ENCODE results near the gene STXBP5. TPM values are rescaled to one million over a fixed set of nuclear protein-coding genes. Genes with fewer than 3 reads are reported as not detected.
"Not testable (repeated sequence)": the region's sequence is repeated elsewhere in the genome, so short reads cannot be mapped to it uniquely, and the experiment has no call there.

The STXBP5 gene
- total RNA-seq, 4 donors from 2014 or later, result 20.8 to 34.4 (median 23.1) TPM

DNA sequence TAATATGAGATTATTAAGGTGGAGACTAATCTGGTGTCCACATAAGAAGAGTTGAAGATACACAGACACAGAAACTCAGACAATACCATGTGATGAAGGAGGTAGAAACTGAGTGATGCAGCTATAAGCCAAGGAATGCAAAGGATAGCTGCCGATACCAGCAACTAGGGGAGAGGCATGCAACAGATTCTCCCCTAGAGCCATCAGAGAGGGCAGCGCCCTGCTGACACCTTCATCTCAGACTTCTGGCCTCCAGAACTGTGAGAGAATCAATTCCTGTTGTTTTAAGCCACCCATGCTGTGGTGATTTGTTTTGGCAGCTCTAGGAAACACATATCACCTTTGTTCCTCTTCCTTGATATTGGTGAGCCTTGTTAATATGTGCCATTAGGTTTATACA is 41.5 kb downstream of the STXBP5 start:
- TF ChIP-seq, protein P1, sequence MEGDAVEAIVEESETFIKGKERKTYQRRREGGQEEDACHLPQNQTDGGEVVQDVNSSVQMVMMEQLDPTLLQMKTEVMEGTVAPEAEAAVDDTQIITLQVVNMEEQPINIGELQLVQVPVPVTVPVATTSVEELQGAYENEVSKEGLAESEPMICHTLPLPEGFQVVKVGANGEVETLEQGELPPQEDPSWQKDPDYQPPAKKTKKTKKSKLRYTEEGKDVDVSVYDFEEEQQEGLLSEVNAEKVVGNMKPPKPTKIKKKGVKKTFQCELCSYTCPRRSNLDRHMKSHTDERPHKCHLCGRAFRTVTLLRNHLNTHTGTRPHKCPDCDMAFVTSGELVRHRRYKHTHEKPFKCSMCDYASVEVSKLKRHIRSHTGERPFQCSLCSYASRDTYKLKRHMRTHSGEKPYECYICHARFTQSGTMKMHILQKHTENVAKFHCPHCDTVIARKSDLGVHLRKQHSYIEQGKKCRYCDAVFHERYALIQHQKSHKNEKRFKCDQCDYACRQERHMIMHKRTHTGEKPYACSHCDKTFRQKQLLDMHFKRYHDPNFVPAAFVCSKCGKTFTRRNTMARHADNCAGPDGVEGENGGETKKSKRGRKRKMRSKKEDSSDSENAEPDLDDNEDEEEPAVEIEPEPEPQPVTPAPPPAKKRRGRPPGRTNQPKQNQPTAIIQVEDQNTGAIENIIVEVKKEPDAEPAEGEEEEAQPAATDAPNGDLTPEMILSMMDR (IDR thresholded peaks at IDR 0.05), result no peak
- TF ChIP-seq POLR2AphosphoS5 (IDR thresholded peaks at IDR 0.05) (no peak), EP300 (IDR thresholded peaks at IDR 0.05) (no peak), POLR2A (IDR thresholded peaks at IDR 0.05) (no peak)
- no peak overlapping the region for H3K27ac ChIP-seq
- H3K27me3 ChIP-seq, result no peaks in the 10 kb centered on the region
- H3K4me1 ChIP-seq, result peaks cover 0 to 4% (median 0%) of the 10 kb centered on the region in 3 donors
- H3K36me3 ChIP-seq, result peaks cover 0 to 6% of the 10 kb centered on the region in 2 donors
- no peak overlapping the region for H3K4me3 ChIP-seq
- ATAC-seq, result no peak
- no peaks in the 10 kb centered on the region for H3K9me3 ChIP-seq
- WGBS, 2 donors (ENCODE audit: low coverage in 1 of 2), result 86 to 95% methylated on average over 2 of the region's 2 CpGs

DNA sequence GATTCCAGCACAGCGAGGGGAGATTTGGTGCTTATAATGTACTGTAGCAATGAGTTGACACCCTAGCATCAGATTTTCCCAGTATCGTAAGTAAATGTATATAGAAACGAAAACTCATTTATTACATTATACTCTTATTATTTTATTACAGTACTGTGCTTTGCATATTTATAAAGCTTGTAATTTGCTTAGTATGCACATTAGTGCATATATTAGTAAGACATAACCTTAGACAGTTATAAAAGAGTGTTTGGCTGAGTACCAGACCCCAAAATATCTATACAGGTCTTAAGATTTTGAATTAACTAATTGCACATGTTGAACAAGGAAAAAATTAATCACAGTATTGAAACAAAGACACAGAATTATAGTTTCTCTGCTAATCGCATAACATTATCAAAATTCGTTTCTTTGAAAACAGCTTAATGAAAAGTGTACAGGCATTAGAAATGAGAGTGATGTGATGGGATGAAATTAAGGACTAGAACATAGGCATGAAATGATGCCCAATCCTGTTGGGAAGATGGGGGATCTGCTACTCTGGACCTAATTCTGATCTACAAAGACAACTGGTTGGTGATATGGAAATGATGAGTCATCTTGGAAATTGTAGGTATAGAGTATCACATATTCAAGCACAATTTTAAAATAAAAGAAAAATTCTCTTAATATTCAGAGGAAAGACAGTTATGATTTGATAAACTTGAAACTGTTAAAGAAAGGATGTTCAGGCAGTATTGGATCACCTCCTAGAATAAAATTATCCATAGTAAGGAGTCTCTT is 42.8 kb downstream of the STXBP5 start:
- Histone ChIP-seq H3K36me3 (peaks cover 0 to 19% of the 10 kb centered on the region in 2 donors), H3K27me3 (no peaks in the 10 kb centered on the region), H3K4me3 (no peak overlapping the region), H3K4me1 (peaks cover 0 to 4% (median 0%) of the 10 kb centered on the region in 3 donors), H3K9me3 (no peaks in the 10 kb centered on the region), H3K27ac (no peak overlapping the region)
- WGBS, 2 donors (ENCODE audit: low coverage in 1 of 2), result 94 to 98% methylated on average over 5 of the region's 5 CpGs
- TF ChIP-seq POLR2AphosphoS5 (IDR thresholded peaks at IDR 0.05) (no peak), EP300 (IDR thresholded peaks at IDR 0.05) (no peak), POLR2A (IDR thresholded peaks at IDR 0.05) (no peak)
- TF ChIP-seq, protein P1 (IDR thresholded peaks at IDR 0.05), result no peak
- ATAC-seq, result no peak

DNA sequence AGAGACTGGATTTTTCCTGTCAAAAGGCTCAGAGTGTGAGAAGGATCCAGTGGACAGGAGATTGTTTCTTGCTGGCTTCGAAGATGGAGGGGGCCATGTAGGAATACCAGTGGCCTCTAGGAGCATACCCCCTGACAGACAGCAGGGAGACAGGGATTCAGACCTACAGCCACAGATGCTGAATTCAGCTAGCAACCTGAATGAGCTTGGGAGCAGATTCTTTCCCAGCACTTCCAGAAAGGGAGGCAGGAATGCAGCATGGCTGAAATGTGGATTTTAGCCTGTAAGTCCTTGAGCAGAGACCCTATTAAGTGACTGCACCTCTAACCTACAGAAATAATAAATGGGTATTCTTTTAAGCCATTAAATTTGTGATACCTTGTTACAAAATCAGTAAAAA is 44.6 kb downstream of the STXBP5 start:
- 83 to 100% methylated on average over 1 of the region's 1 CpG for whole genome bisulfite sequencing, 2 donors (ENCODE audit: low coverage in 1 of 2)
- no peak overlapping the region for H3K4me3 ChIP-seq
- H3K36me3 ChIP-seq, result peaks cover 0 to 17% of the 10 kb centered on the region in 2 donors
- TF ChIP-seq POLR2A (IDR thresholded peaks at IDR 0.05) (no peak), EP300 (IDR thresholded peaks at IDR 0.05) (no peak), POLR2AphosphoS5 (IDR thresholded peaks at IDR 0.05) (no peak)
- TF ChIP-seq, protein P1 (IDR thresholded peaks at IDR 0.05), result no peak
- H3K27me3 ChIP-seq, result no peaks in the 10 kb centered on the region
- no peak overlapping the region for H3K27ac ChIP-seq
- H3K4me1 ChIP-seq, result peaks cover 0 to 4% (median 0%) of the 10 kb centered on the region in 3 donors
- no peak for ATAC-seq
- H3K9me3 ChIP-seq, result no peaks in the 10 kb centered on the region

GRCh38 chr6:147251072-147251471 is 46.9 kb downstream of the STXBP5 start:
- no peak for TF ChIP-seq EP300 (IDR thresholded peaks at IDR 0.05)
- TF ChIP-seq, protein P1 (IDR thresholded peaks at IDR 0.05), result no peak
- no peak for TF ChIP-seq POLR2AphosphoS5 (IDR thresholded peaks at IDR 0.05)
- no peak for TF ChIP-seq POLR2A (IDR thresholded peaks at IDR 0.05)
- Histone ChIP-seq H3K4me3 (no peak overlapping the region), H3K27ac (no peak overlapping the region), H3K27me3 (no peaks in the 10 kb centered on the region), H3K36me3 (peaks cover 0 to 17% of the 10 kb centered on the region in 2 donors), H3K4me1 (no peaks in the 10 kb centered on the region), H3K9me3 (no peaks in the 10 kb centered on the region)
- 94 to 97% methylated on average over 6 to 10 of the region's 16 CpGs for WGBS, 2 donors (ENCODE audit: low coverage in 1 of 2)
- ATAC-seq, result no peak

GRCh38 chr6:147254929-147255473 is 50.8 kb downstream of the STXBP5 start:
- not testable (repeated sequence) for H3K27ac ChIP-seq, H3K4me1 ChIP-seq, H3K4me3 ChIP-seq, H3K9me3 ChIP-seq, H3K27me3 ChIP-seq, ATAC-seq
- WGBS, 2 donors (ENCODE audit: low coverage in 1 of 2), result 92 to 97% methylated on average over 5 to 6 of the region's 6 CpGs
- peaks cover 0 to 17% of the 10 kb centered on the region in 2 donors for H3K36me3 ChIP-seq
